HEK293T (cell line): ENCODE measurements around the gene IL21R.

Experiments
- CTCF ChIA-PET: fragments of 350-600 bp; formaldehyde crosslinking; extraction: SDS; loops from one replicate; lab custom pipeline; 2021; ENCODE audit warnings: antibody characterized with exemption, inconsistent platforms; lab: Yijun Ruan, JAX
- POLR2A ChIA-PET: fragments of 350-600 bp; formaldehyde crosslinking; extraction: SDS; loops from one replicate; lab custom pipeline; 2020; ENCODE audit warnings: antibody characterized with exemption, inconsistent platforms; lab: Yijun Ruan, JAX
- DNase-seq: peaks from one replicate; pipeline ENCODE4 v3.0.0; 2012; ENCODE audit warnings: mixed read lengths; ENCODE audit errors: extremely low spot score
- ARNT ChIP-seq: fragments of 450-650 bp; IDR thresholded peaks from 2 replicates; pipeline ENCODE4 v1.6.1; 2017; ENCODE audit warnings: mild to moderate bottlenecking
- BHLHE40 ChIP-seq: fragments of 450-650 bp; IDR thresholded peaks from 2 replicates; pipeline ENCODE4 v1.6.1; 2016; ENCODE audit warnings: mild to moderate bottlenecking, moderate library complexity, borderline replicate concordance
- CTBP1 ChIP-seq: fragments of 450-650 bp; IDR thresholded peaks from 2 replicates; pipeline ENCODE4 v1.6.1; 2016; ENCODE audit warnings: borderline replicate concordance
- ELF4 ChIP-seq: fragments of 450-650 bp; IDR thresholded peaks from 2 replicates; pipeline ENCODE4 v1.6.1; 2017; ENCODE audit warnings: antibody characterized with exemption
- FOXA1 ChIP-seq: fragments of 450-650 bp; IDR thresholded peaks from 2 replicates; pipeline ENCODE4 v1.6.1; 2016; ENCODE audit warnings: mild to moderate bottlenecking
- FOXK2 ChIP-seq: fragments of 450-650 bp; IDR thresholded peaks from 2 replicates; pipeline ENCODE4 v1.6.1; 2016; ENCODE audit warnings: mild to moderate bottlenecking
- FOXM1 ChIP-seq: fragments of 450-650 bp; IDR thresholded peaks from 2 replicates; pipeline ENCODE4 v1.6.1; 2017; ENCODE audit warnings: mild to moderate bottlenecking, borderline replicate concordance
- HDGF ChIP-seq: fragments of 450-650 bp; IDR thresholded peaks from 2 replicates; pipeline ENCODE4 v1.6.1; 2017; ENCODE audit warnings: antibody characterized with exemption, borderline replicate concordance
- L3MBTL2 ChIP-seq: fragments of 450-650 bp; conservative IDR thresholded peaks from 2 replicates; pipeline ENCODE4 v1.6.1; 2016; ENCODE audit warnings: mild to moderate bottlenecking
- LEF1 ChIP-seq: fragments of 450-650 bp; IDR thresholded peaks from 2 replicates; pipeline ENCODE4 v1.6.1; 2017; ENCODE audit warnings: mild to moderate bottlenecking, borderline replicate concordance
- NFRKB ChIP-seq: fragments of 450-650 bp; IDR thresholded peaks from 2 replicates; pipeline ENCODE4 v1.6.1; 2016; ENCODE audit warnings: mild to moderate bottlenecking, moderate library complexity
- PKNOX1 ChIP-seq: fragments of 450-650 bp; IDR thresholded peaks from 2 replicates; pipeline ENCODE4 v1.6.1; 2016
- SP1 ChIP-seq: fragments of 450-650 bp; IDR thresholded peaks from 2 replicates; pipeline ENCODE4 v1.6.1; 2017
- SUZ12 ChIP-seq: fragments of 450-650 bp; IDR thresholded peaks from 2 replicates; pipeline ENCODE4 v1.6.1; 2016; ENCODE audit warnings: mild to moderate bottlenecking
- TARDBP ChIP-seq: fragments of 450-650 bp; IDR thresholded peaks from 2 replicates; pipeline ENCODE4 v1.6.1; 2016
- ZNF384 ChIP-seq: fragments of 450-650 bp; IDR thresholded peaks from 2 replicates; pipeline ENCODE4 v1.6.1; 2016

The IL21R gene

GRCh38 chr16:27370318-27370717 is 31.7 kb upstream of the IL21R start:
- DNase-seq = no peak
- CTCF ChIA-PET = interaction anchor here (0.9 kb wide), 1 partner anchor 191 kb away, joined by 3 read pairs; no protein-coding TSS in a partner anchor
- TF ChIP-seq ZNF384 (no peak), CTBP1 (no peak), ELF4 (no peak), SP1 (no peak), BHLHE40 (no peak), SUZ12 (no peak), NFRKB (no peak), FOXM1 (no peak), FOXA1 (no peak), ARNT (no peak), HDGF (no peak), PKNOX1 (no peak), FOXK2 (no peak), LEF1 (no peak), L3MBTL2 (no peak), TARDBP (no peak)

GRCh38 chr16:27373312-27373711 is 28.7 kb upstream of the IL21R start:
- CTCF ChIA-PET = no interaction called here
- no peak for DNase-seq
- POLR2A ChIA-PET = interaction anchor here (1.6 kb wide), 1 partner anchor 169 kb away, joined by 5 read pairs; the partner anchor contains the start of gene KDM8
- TF ChIP-seq TARDBP = no peak
- TF ChIP-seq ZNF384 = no peak

More at GRCh38 chr16:27370318-27370717, 31.7 kb upstream of the IL21R start:
- POLR2A ChIA-PET = no interaction called here

GRCh38 chr16:27374221-27374803 is 27.7 kb upstream of the IL21R start:
- TF ChIP-seq FOXM1 (no peak), CTBP1 (no peak), FOXK2 (no peak), HDGF (no peak), PKNOX1 (no peak), NFRKB (no peak), SP1 (no peak), SUZ12 (no peak), ARNT (no peak), L3MBTL2 (no peak), BHLHE40 (no peak), TARDBP (no peak), FOXA1 (no peak)
- DNase-seq = no peak
- ChIA-PET POLR2A (interaction anchor here (1.6 kb wide), 1 partner anchor 170 kb away, joined by 5 read pairs; the partner anchor contains the start of gene KDM8), CTCF (interaction anchor here (1.3 kb wide), 1 partner anchor 8 kb away, joined by 4 read pairs; no protein-coding TSS in a partner anchor)

- CTCF ChIA-PET = interaction anchor here (1.2 to 1.3 kb wide), 2 partner anchors 9 to 195 kb away, joined by 3 to 4 read pairs; no protein-coding TSS in a partner anchor
- POLR2A ChIA-PET = no interaction called here
- TF ChIP-seq CTBP1 (no peak), NFRKB (no peak), PKNOX1 (no peak), L3MBTL2 (peak; percentile 80)
- DNase-seq = peak; percentile 86
Observed at GRCh38 chr16:27374804-27375425, 27.1 kb upstream of the IL21R start.

- TF ChIP-seq FOXK2 = no peak
- no peak for TF ChIP-seq NFRKB
- TF ChIP-seq SUZ12 = no peak
- TF ChIP-seq SP1 = no peak
- no peak for TF ChIP-seq FOXM1
- no peak for TF ChIP-seq ZNF384
- TF ChIP-seq L3MBTL2 = no peak
- TF ChIP-seq LEF1 = no peak
- TF ChIP-seq FOXA1 = no peak
- no peak for TF ChIP-seq BHLHE40
- no peak for TF ChIP-seq CTBP1
- no peak for TF ChIP-seq PKNOX1
- TF ChIP-seq ELF4 = no peak
- no peak for TF ChIP-seq ARNT
- TF ChIP-seq HDGF = no peak
- TF ChIP-seq TARDBP = no peak
- DNase-seq = no peak
- POLR2A ChIA-PET = no interaction called here
- CTCF ChIA-PET = interaction anchor here (0.7 kb wide), 1 partner anchor 10 kb away, joined by 3 read pairs; no protein-coding TSS in a partner anchor
Observed at GRCh38 chr16:27377666-27378485, 24.1 kb upstream of the IL21R start.
